GM12878 (cell line): ENCODE results near the gene HSPA4. TPM values are rescaled to one million over a fixed set of nuclear protein-coding genes. Genes with fewer than 3 reads are reported as not detected.

Source experiments
- ATAC-seq: fragments of 200-7000 bp; cut with Tn5 transposase; 3 replicates; pipeline ENCODE4 v1.9.1; 2020; ENCODE audit warnings: mild to moderate bottlenecking, moderate library complexity
- BruUV-seq: library from RNA; stranded (reverse); fragments of 400-500 nt; replicated peaks from 2 replicates; lab custom pipeline; 2021; lab: Mats Ljungman, UMichigan
- CTCF ChIA-PET: fragments of 300-600 bp; sonication (Branson Sonifier 250); formaldehyde crosslinking; extraction: SDS; loops from one replicate; lab custom pipeline; 2021; ENCODE audit warnings: inconsistent platforms; lab: Yijun Ruan, JAX
- POLR2A ChIA-PET: fragments of 350-600 bp; formaldehyde crosslinking; extraction: SDS; loops from one replicate; lab custom pipeline; 2021; ENCODE audit warnings: inconsistent platforms; lab: Charles Lee
- RAD21 ChIA-PET: fragments of 300-600 bp; sonication (Branson Sonifier 250); formaldehyde crosslinking; loops from one replicate; lab custom pipeline; 2023; ENCODE audit warnings: antibody characterized with exemption; ENCODE audit not compliant: unreplicated experiment; lab: Charles Lee
- SMC1A ChIA-PET: fragments of 300-600 bp; sonication (Branson Sonifier 250); formaldehyde crosslinking; loops from one replicate; lab custom pipeline; 2023; ENCODE audit not compliant: unreplicated experiment, uncharacterized antibody; lab: Charles Lee
- DNase-seq: peaks from one replicate; pipeline ENCODE4 v3.0.0-alpha.2; 2011; ENCODE audit warnings: low read depth, low spot score
- FAIRE-seq: peaks from 3 replicates; lab custom pipeline; 2011; peaks lifted over from hg19 to GRCh38; lab: Jason Lieb, UNC
- H2AFZ ChIP-seq: 2 replicates; pipeline ENCODE4 v1.6.0; 2011; ENCODE audit warnings: low read depth, low read length, control low read depth; ENCODE audit not compliant: control insufficient read depth
- H3K27ac ChIP-seq: 2 replicates; pipeline ENCODE4 v1.5.1; 2011; ENCODE audit warnings: control low read depth; ENCODE audit not compliant: control insufficient read depth, insufficient read depth
- H3K27me3 ChIP-seq, 2 experiments: replicated peaks in 1 of 2; 2 replicates each; pipeline versions ENCODE4 v1.6.0 to v1.6.1; 2011; ENCODE audit warnings: low read length in 1 of 2; ENCODE audit not compliant: control insufficient read depth in 2 of 2, insufficient read depth in 2 of 2
- H3K36me3 ChIP-seq, 2 experiments: 2 replicates each; pipeline ENCODE4 v1.5.1; 2011; ENCODE audit warnings: low read length in 1 of 2; ENCODE audit not compliant: control insufficient read depth in 2 of 2, insufficient read depth in 2 of 2
- H3K4me1 ChIP-seq: 2 replicates; pipeline ENCODE4 v1.6.1; 2011; ENCODE audit warnings: mild to moderate bottlenecking, low read length, moderate library complexity, mixed read lengths; ENCODE audit not compliant: control insufficient read depth, insufficient read depth
- H3K4me2 ChIP-seq: 2 replicates; pipeline ENCODE4 v1.6.0; 2011; ENCODE audit warnings: control low read depth; ENCODE audit not compliant: control insufficient read depth, insufficient read depth
- H3K4me3 ChIP-seq: fragments of 200-600 bp; sonication (generic); 2 replicates; pipeline ENCODE4 v1.5.1; 2016
- H3K79me2 ChIP-seq: 2 replicates; pipeline ENCODE4 v1.6.0; 2011; ENCODE audit warnings: low read length; ENCODE audit not compliant: control insufficient read depth, insufficient read depth
- H3K9ac ChIP-seq: 2 replicates; pipeline ENCODE4 v1.8.0; 2011; ENCODE audit warnings: low read length, control low read depth, mixed read lengths; ENCODE audit not compliant: control insufficient read depth, insufficient read depth
- H3K9me3 ChIP-seq: replicated peaks from 3 replicates; pipeline ENCODE4 v1.5.1; 2011; ENCODE audit warnings: mild to moderate bottlenecking, low read length; ENCODE audit not compliant: control insufficient read depth, insufficient read depth
- H4K20me1 ChIP-seq: 2 replicates; pipeline ENCODE4 v1.6.0; 2011; ENCODE audit not compliant: control insufficient read depth, insufficient read depth
- NFIC ChIP-seq: IDR thresholded peaks from 2 replicates; pipeline ENCODE4 v1.6.1; 2012; ENCODE audit warnings: low read depth, mild to moderate bottlenecking, inconsistent platforms, low read length, moderate library complexity
- NFXL1 ChIP-seq: fragments of 450-650 bp; IDR thresholded peaks from 2 replicates; pipeline ENCODE4 v1.6.1; 2017; ENCODE audit warnings: antibody characterized with exemption, mild to moderate bottlenecking, borderline replicate concordance
- POU2F2 ChIP-seq: IDR thresholded peaks from 3 replicates; pipeline ENCODE4 v1.6.1; 2011; ENCODE audit warnings: low read depth, mild to moderate bottlenecking, low read length, borderline replicate concordance
- RFX5 ChIP-seq: IDR thresholded peaks from 2 replicates; pipeline ENCODE4 v1.6.1; 2011; ENCODE audit warnings: low read depth, low read length, improper control_type of control experiment
- RUNX3 ChIP-seq: IDR thresholded peaks from 2 replicates; pipeline ENCODE4 v1.6.1; 2012; ENCODE audit warnings: low read length, inconsistent platforms
- SMAD1 ChIP-seq: fragments of 450-650 bp; IDR thresholded peaks from 2 replicates; pipeline ENCODE4 v1.6.1; 2018; ENCODE audit warnings: mild to moderate bottlenecking, low read depth; ENCODE audit not compliant: partially characterized antibody
- YBX1 ChIP-seq: fragments of 450-650 bp; IDR thresholded peaks from 2 replicates; pipeline ENCODE4 v1.6.1; 2016; ENCODE audit warnings: antibody characterized with exemption
- YY1 ChIP-seq: IDR thresholded peaks from 2 replicates; pipeline ENCODE4 v1.6.1; 2011; ENCODE audit warnings: low read depth, mild to moderate bottlenecking, low read length
- ZNF274 ChIP-seq: IDR thresholded peaks from one replicate; pipeline ENCODE4 v1.8.0; 2011; ENCODE audit not compliant: insufficient read length, insufficient read depth
- WGBS: methylation state at CpG from one replicate; pipeline ENCODE4 v1.1.6; 2016; ENCODE audit warnings: low lambda C conversion rate; ENCODE audit not compliant: insufficient replicate concordance, insufficient coverage; ENCODE audit errors: missing lambda C conversion rate; 5-methylcytosine and 5-hydroxymethylcytosine counted together
- in situ Hi-C: fragments of 300-500 bp; cut with MboI; formaldehyde crosslinking; loops from 9 replicates; pipeline ENCODE4 v1.14.3; 2018; ENCODE audit warnings: mixed read lengths
- intact Hi-C: fragments of 100-400 bp; cut with micrococcal nuclease; formaldehyde crosslinking; loops from one replicate; pipeline ENCODE4 v1.14.2; 2022; ENCODE audit not compliant: unreplicated experiment
- polyA plus RNA-seq, 11 experiments: library from polyadenylated mRNA; depleted of rRNA in 4 of 11; unstranded in 6 of 11; stranded (reverse) in 5 of 11; fragments of >200 nt; fragmentation: Nextera tagmentation in 4 of 11; fragmentation: Illumina TruSeq in 1 of 11; extraction: Ambion mirVana in 4 of 11; extraction: Trizol in 1 of 11; gene quantifications; 1 replicate in 1 of 11; 2 replicates in 10 of 11; pipeline versions ENCODE4 v1.2.1 to v1.2.3, GENCODE V29; 2011 to 2016; ENCODE audit warnings: inconsistent platforms in 2 of 11, missing spikeins in 2 of 11, low read depth in 1 of 11
- total RNA-seq, 4 experiments: library from RNA; depleted of rRNA in 3 of 4; stranded (reverse); fragments of >200 nt in 3 of 4; fragmentation: Illumina TruSeq in 1 of 4; extraction: Trizol in 1 of 4; gene quantifications; 2 replicates each; pipeline versions ENCODE4 v1.2.1 to v1.2.3, GENCODE V29; 2013 to 2021
- TF ChIP-seq, protein P1 (sequence below): IDR thresholded peaks from 2 replicates; pipeline ENCODE4 v1.6.1; 2012; ENCODE audit warnings: improper control_type of control experiment, low read depth, low read length; ENCODE audit not compliant: insufficient replicate concordance
- TF ChIP-seq, protein P2 (sequence below): fragments of 450-650 bp; formaldehyde crosslinking; IDR thresholded peaks from 2 replicates; pipeline ENCODE4 v1.4.0; 2022; ENCODE audit warnings: mild to moderate bottlenecking, moderate library complexity

HSPA4 gene
- total and polyA plus RNA-seq, 10 of the 15 experiments (the other 5 are each of a cell fraction or from before 2014, with no cell fraction given) = 61.6 to 234 (median 116) TPM

DNA sequence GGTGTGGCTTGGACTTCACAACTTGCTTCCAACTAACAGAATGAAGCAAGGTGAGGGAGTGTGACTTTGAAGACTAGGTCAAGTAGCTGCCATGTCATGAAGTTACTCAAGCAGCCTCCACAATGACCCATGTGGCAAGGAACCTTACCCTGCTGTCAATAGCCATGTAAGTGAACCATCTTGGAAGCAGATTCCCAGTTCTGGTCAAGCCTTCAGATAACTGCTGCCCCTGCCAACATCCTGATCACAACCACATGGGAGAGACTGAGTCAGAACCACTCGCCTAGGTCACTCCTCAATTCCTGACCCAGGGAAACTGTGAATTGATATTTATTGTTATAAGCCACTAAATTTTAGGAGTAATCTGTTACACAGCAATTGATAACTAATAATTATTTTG, 36.3 kb upstream of the HSPA4 start:
- WGBS = 46% methylated on average over 1 of the region's 1 CpG
- H3K4me2 ChIP-seq = no peak overlapping the region
- in situ Hi-C loops (no loop called here), intact Hi-C loops (no loop called here)
- no peaks in the 10 kb centered on the region for H4K20me1 ChIP-seq
- ChIA-PET RAD21 (interaction anchor here (0.7 kb wide), 1 partner anchor 131 kb away, joined by 4 read pairs; no protein-coding TSS in a partner anchor), SMC1A (no interaction called here), CTCF (interaction anchor here (1.4 kb wide), 1 partner anchor 10 kb away, joined by 3 read pairs; no protein-coding TSS in a partner anchor), POLR2A (interaction anchor here (0.7 kb wide), 1 partner anchor 310 kb away, joined by 5 read pairs; no protein-coding TSS in a partner anchor)
- H3K9ac ChIP-seq = no peak overlapping the region
- no peaks in the 10 kb centered on the region for H3K79me2 ChIP-seq
- ATAC-seq = no peak
- no TSS peak for BruUV-seq
- no peak for DNase-seq
- H3K9me3 ChIP-seq = no peaks in the 10 kb centered on the region
- H3K4me3 ChIP-seq = no peak overlapping the region
- H3K36me3 ChIP-seq = peaks cover 0 to 4% of the 10 kb centered on the region in 2 experiments; a peak in 1 of 4 replicates
- H3K27ac ChIP-seq = no peak overlapping the region
- no peak overlapping the region for H2AFZ ChIP-seq
- no peaks in the 10 kb centered on the region for H3K27me3 ChIP-seq
- TF ChIP-seq POU2F2 (no peak), SMAD1 (no peak), NFXL1 (no peak), YBX1 (no peak), NFIC (no peak), RFX5 (no peak), RUNX3 (no peak), ZNF274 (no peak), YY1 (no peak)
- TF ChIP-seq, protein P1, sequence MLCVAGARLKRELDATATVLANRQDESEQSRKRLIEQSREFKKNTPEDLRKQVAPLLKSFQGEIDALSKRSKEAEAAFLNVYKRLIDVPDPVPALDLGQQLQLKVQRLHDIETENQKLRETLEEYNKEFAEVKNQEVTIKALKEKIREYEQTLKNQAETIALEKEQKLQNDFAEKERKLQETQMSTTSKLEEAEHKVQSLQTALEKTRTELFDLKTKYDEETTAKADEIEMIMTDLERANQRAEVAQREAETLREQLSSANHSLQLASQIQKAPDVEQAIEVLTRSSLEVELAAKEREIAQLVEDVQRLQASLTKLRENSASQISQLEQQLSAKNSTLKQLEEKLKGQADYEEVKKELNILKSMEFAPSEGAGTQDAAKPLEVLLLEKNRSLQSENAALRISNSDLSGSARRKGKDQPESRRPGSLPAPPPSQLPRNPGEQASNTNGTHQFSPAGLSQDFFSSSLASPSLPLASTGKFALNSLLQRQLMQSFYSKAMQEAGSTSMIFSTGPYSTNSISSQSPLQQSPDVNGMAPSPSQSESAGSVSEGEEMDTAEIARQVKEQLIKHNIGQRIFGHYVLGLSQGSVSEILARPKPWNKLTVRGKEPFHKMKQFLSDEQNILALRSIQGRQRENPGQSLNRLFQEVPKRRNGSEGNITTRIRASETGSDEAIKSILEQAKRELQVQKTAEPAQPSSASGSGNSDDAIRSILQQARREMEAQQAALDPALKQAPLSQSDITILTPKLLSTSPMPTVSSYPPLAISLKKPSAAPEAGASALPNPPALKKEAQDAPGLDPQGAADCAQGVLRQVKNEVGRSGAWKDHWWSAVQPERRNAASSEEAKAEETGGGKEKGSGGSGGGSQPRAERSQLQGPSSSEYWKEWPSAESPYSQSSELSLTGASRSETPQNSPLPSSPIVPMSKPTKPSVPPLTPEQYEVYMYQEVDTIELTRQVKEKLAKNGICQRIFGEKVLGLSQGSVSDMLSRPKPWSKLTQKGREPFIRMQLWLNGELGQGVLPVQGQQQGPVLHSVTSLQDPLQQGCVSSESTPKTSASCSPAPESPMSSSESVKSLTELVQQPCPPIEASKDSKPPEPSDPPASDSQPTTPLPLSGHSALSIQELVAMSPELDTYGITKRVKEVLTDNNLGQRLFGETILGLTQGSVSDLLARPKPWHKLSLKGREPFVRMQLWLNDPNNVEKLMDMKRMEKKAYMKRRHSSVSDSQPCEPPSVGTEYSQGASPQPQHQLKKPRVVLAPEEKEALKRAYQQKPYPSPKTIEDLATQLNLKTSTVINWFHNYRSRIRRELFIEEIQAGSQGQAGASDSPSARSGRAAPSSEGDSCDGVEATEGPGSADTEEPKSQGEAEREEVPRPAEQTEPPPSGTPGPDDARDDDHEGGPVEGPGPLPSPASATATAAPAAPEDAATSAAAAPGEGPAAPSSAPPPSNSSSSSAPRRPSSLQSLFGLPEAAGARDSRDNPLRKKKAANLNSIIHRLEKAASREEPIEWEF = no peak
- TF ChIP-seq, protein P2, sequence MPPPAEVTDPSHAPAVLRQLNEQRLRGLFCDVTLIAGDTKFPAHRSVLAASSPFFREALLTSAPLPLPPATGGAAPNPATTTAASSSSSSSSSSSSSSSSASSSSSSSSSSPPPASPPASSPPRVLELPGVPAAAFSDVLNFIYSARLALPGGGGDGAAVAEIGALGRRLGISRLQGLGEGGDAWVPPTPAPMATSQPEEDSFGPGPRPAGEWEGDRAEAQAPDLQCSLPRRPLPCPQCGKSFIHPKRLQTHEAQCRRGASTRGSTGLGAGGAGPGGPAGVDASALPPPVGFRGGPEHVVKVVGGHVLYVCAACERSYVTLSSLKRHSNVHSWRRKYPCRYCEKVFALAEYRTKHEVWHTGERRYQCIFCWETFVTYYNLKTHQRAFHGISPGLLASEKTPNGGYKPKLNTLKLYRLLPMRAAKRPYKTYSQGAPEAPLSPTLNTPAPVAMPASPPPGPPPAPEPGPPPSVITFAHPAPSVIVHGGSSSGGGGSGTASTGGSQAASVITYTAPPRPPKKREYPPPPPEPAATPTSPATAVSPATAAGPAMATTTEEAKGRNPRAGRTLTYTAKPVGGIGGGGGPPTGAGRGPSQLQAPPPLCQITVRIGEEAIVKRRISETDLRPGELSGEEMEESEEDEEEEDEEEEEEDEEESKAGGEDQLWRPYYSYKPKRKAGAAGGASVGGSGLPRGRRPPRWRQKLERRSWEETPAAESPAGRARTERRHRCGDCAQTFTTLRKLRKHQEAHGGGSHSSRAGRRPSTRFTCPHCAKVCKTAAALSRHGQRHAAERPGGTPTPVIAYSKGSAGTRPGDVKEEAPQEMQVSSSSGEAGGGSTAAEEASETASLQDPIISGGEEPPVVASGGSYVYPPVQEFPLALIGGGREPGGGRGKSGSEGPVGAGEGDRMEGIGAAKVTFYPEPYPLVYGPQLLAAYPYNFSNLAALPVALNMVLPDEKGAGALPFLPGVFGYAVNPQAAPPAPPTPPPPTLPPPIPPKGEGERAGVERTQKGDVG (CRISPR knock-in tag) = no peak
- FAIRE-seq = no peak
- no peaks in the 10 kb centered on the region for H3K4me1 ChIP-seq
